GM12878 (cell line): ENCODE measurements around the gene NUAK1. TPM values are rescaled to one million over a fixed set of nuclear protein-coding genes. Genes with fewer than 3 reads are reported as not detected.

Experiments
- ATAC-seq: fragments of 200-7000 bp; cut with Tn5 transposase; 3 replicates; pipeline ENCODE4 v1.9.1; 2020; ENCODE audit warnings: mild to moderate bottlenecking, moderate library complexity
- BruUV-seq: library from RNA; stranded (reverse); fragments of 400-500 nt; replicated peaks from 2 replicates; lab custom pipeline; 2021; lab: Mats Ljungman, UMichigan
- CTCF ChIA-PET: fragments of 300-600 bp; sonication (Branson Sonifier 250); formaldehyde crosslinking; extraction: SDS; loops from one replicate; lab custom pipeline; 2021; ENCODE audit warnings: inconsistent platforms; lab: Yijun Ruan, JAX
- POLR2A ChIA-PET: fragments of 350-600 bp; formaldehyde crosslinking; extraction: SDS; loops from one replicate; lab custom pipeline; 2021; ENCODE audit warnings: inconsistent platforms; lab: Charles Lee
- RAD21 ChIA-PET: fragments of 300-600 bp; sonication (Branson Sonifier 250); formaldehyde crosslinking; loops from one replicate; lab custom pipeline; 2023; ENCODE audit warnings: antibody characterized with exemption; ENCODE audit not compliant: unreplicated experiment; lab: Charles Lee
- SMC1A ChIA-PET: fragments of 300-600 bp; sonication (Branson Sonifier 250); formaldehyde crosslinking; loops from one replicate; lab custom pipeline; 2023; ENCODE audit not compliant: unreplicated experiment, uncharacterized antibody; lab: Charles Lee
- DNase-seq: peaks from one replicate; pipeline ENCODE4 v3.0.0-alpha.2; 2011; ENCODE audit warnings: low read depth, low spot score
- FAIRE-seq: peaks from 3 replicates; lab custom pipeline; 2011; peaks lifted over from hg19 to GRCh38; lab: Jason Lieb, UNC
- H2AFZ ChIP-seq: 2 replicates; pipeline ENCODE4 v1.6.0; 2011; ENCODE audit warnings: low read depth, low read length, control low read depth; ENCODE audit not compliant: control insufficient read depth
- H3K27ac ChIP-seq: 2 replicates; pipeline ENCODE4 v1.5.1; 2011; ENCODE audit warnings: control low read depth; ENCODE audit not compliant: control insufficient read depth, insufficient read depth
- H3K27me3 ChIP-seq, 2 experiments: replicated peaks in 1 of 2; 2 replicates each; pipeline versions ENCODE4 v1.6.0 to v1.6.1; 2011; ENCODE audit warnings: low read length in 1 of 2; ENCODE audit not compliant: control insufficient read depth in 2 of 2, insufficient read depth in 2 of 2
- H3K36me3 ChIP-seq, 2 experiments: 2 replicates each; pipeline ENCODE4 v1.5.1; 2011; ENCODE audit warnings: low read length in 1 of 2; ENCODE audit not compliant: control insufficient read depth in 2 of 2, insufficient read depth in 2 of 2
- H3K4me1 ChIP-seq: 2 replicates; pipeline ENCODE4 v1.6.1; 2011; ENCODE audit warnings: mild to moderate bottlenecking, low read length, moderate library complexity, mixed read lengths; ENCODE audit not compliant: control insufficient read depth, insufficient read depth
- H3K4me2 ChIP-seq: 2 replicates; pipeline ENCODE4 v1.6.0; 2011; ENCODE audit warnings: control low read depth; ENCODE audit not compliant: control insufficient read depth, insufficient read depth
- H3K4me3 ChIP-seq: fragments of 200-600 bp; sonication (generic); 2 replicates; pipeline ENCODE4 v1.5.1; 2016
- H3K79me2 ChIP-seq: 2 replicates; pipeline ENCODE4 v1.6.0; 2011; ENCODE audit warnings: low read length; ENCODE audit not compliant: control insufficient read depth, insufficient read depth
- H3K9ac ChIP-seq: 2 replicates; pipeline ENCODE4 v1.8.0; 2011; ENCODE audit warnings: low read length, control low read depth, mixed read lengths; ENCODE audit not compliant: control insufficient read depth, insufficient read depth
- H3K9me3 ChIP-seq: replicated peaks from 3 replicates; pipeline ENCODE4 v1.5.1; 2011; ENCODE audit warnings: mild to moderate bottlenecking, low read length; ENCODE audit not compliant: control insufficient read depth, insufficient read depth
- H4K20me1 ChIP-seq: 2 replicates; pipeline ENCODE4 v1.6.0; 2011; ENCODE audit not compliant: control insufficient read depth, insufficient read depth
- ASH2L ChIP-seq: fragments of 300-600, 200-600 bp; sonication (generic); IDR thresholded peaks from 2 replicates; pipeline ENCODE4 v1.6.1; 2017; ENCODE audit warnings: low read depth, mild to moderate bottlenecking, borderline replicate concordance
- BMI1 ChIP-seq: fragments of 450-650 bp; IDR thresholded peaks from 2 replicates; pipeline ENCODE4 v1.6.1; 2016; ENCODE audit warnings: mild to moderate bottlenecking, moderate library complexity, borderline replicate concordance
- CBX3 ChIP-seq: fragments of 200-600 bp; sonication (generic); IDR thresholded peaks from 2 replicates; pipeline ENCODE4 v1.6.1; 2016; ENCODE audit warnings: low read depth, borderline replicate concordance
- IKZF1 ChIP-seq: fragments of 450-650 bp; conservative IDR thresholded peaks from 2 replicates; pipeline ENCODE4 v1.6.1; 2017; ENCODE audit warnings: antibody characterized with exemption, mild to moderate bottlenecking
- KDM1A ChIP-seq: fragments of 200-600 bp; sonication (generic); IDR thresholded peaks from 2 replicates; pipeline ENCODE4 v1.6.1; 2016; ENCODE audit warnings: borderline replicate concordance
- POLR2AphosphoS2 ChIP-seq: IDR thresholded peaks from 2 replicates; pipeline ENCODE4 v1.6.1; 2011; ENCODE audit warnings: low read depth, mild to moderate bottlenecking, low read length, improper control_type of control experiment, moderate library complexity
- RCOR1 ChIP-seq: conservative IDR thresholded peaks from 2 replicates; pipeline ENCODE4 v1.6.1; 2012; ENCODE audit warnings: low read depth, low read length, improper control_type of control experiment
- SKIL ChIP-seq: fragments of 450-650 bp; IDR thresholded peaks from 2 replicates; pipeline ENCODE4 v1.6.1; 2017; ENCODE audit warnings: mild to moderate bottlenecking, low read depth, inconsistent platforms; ENCODE audit not compliant: poor library complexity, severe bottlenecking
- SMAD5 ChIP-seq: IDR thresholded peaks from 2 replicates; pipeline ENCODE4 v1.6.1; 2016; ENCODE audit warnings: antibody characterized with exemption, low read depth
- SRF ChIP-seq, 2 experiments: IDR thresholded peaks; 2 replicates each; pipeline ENCODE4 v1.6.1; 2011; ENCODE audit warnings: low read depth in 2 of 2, low read length in 2 of 2, mild to moderate bottlenecking in 1 of 2, moderate library complexity in 1 of 2
- TAF1 ChIP-seq: IDR thresholded peaks from 2 replicates; pipeline ENCODE4 v1.6.1; 2011; ENCODE audit warnings: mild to moderate bottlenecking, low read depth, low read length, borderline replicate concordance
- TARDBP ChIP-seq: IDR thresholded peaks from 2 replicates; pipeline ENCODE4 v1.6.1; 2016; ENCODE audit warnings: borderline replicate concordance
- TBL1XR1 ChIP-seq: IDR thresholded peaks from 2 replicates; pipeline ENCODE4 v1.6.1; 2012; ENCODE audit warnings: low read depth, low read length, improper control_type of control experiment
- YBX1 ChIP-seq: fragments of 450-650 bp; IDR thresholded peaks from 2 replicates; pipeline ENCODE4 v1.6.1; 2016; ENCODE audit warnings: antibody characterized with exemption
- ZNF217 ChIP-seq: fragments of 450-650 bp; IDR thresholded peaks from 2 replicates; pipeline ENCODE4 v1.6.1; 2017; ENCODE audit warnings: antibody characterized with exemption, mild to moderate bottlenecking
- whole genome bisulfite sequencing: methylation state at CpG from one replicate; pipeline ENCODE4 v1.1.6; 2016; ENCODE audit warnings: low lambda C conversion rate; ENCODE audit not compliant: insufficient replicate concordance, insufficient coverage; ENCODE audit errors: missing lambda C conversion rate; 5-methylcytosine and 5-hydroxymethylcytosine counted together
- in situ Hi-C: fragments of 300-500 bp; cut with MboI; formaldehyde crosslinking; loops from 9 replicates; pipeline ENCODE4 v1.14.3; 2018; ENCODE audit warnings: mixed read lengths
- intact Hi-C: fragments of 100-400 bp; cut with micrococcal nuclease; formaldehyde crosslinking; loops from one replicate; pipeline ENCODE4 v1.14.2; 2022; ENCODE audit not compliant: unreplicated experiment
- polyA plus RNA-seq, 11 experiments: library from polyadenylated mRNA; depleted of rRNA in 4 of 11; unstranded in 6 of 11; stranded (reverse) in 5 of 11; fragments of >200 nt; fragmentation: Nextera tagmentation in 4 of 11; fragmentation: Illumina TruSeq in 1 of 11; extraction: Ambion mirVana in 4 of 11; extraction: Trizol in 1 of 11; gene quantifications; 1 replicate in 1 of 11; 2 replicates in 10 of 11; pipeline versions ENCODE4 v1.2.1 to v1.2.3, GENCODE V29; 2011 to 2016; ENCODE audit warnings: inconsistent platforms in 2 of 11, missing spikeins in 2 of 11, low read depth in 1 of 11
- total RNA-seq, 4 experiments: library from RNA; depleted of rRNA in 3 of 4; stranded (reverse); fragments of >200 nt in 3 of 4; fragmentation: Illumina TruSeq in 1 of 4; extraction: Trizol in 1 of 4; gene quantifications; 2 replicates each; pipeline versions ENCODE4 v1.2.1 to v1.2.3, GENCODE V29; 2013 to 2021
- TF ChIP-seq, protein P1 (sequence below): IDR thresholded peaks from 2 replicates; pipeline ENCODE4 v1.6.1; 2012; ENCODE audit warnings: mild to moderate bottlenecking, low read depth, low read length

NUAK1 gene
- total and polyA plus RNA-seq, 10 of the 15 experiments (the other 5 are each of a cell fraction or from before 2014, with no cell fraction given): 0.03 to 0.42 (median 0.08) TPM; not detected in 2

DNA sequence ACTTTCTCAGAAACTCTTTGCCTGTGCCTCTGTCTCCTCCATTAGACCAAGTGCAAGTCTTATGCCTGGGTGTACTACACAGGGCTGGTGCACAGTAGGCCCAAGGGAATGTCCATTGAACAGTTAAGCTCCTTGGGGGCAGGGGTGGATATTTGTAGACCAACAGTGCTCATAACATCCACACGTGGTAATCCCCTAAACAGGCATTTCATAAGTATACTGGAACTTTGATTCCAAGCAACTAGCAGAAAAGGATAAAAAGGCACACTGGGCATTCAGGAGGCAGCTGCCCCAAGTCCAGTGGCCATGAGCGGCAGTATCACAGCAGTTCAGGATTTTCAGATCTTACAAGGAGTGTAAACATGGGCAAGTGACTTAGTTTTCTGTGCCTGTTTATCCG, 16.8 kb downstream of the NUAK1 start:
- Histone ChIP-seq H3K9ac (no peak overlapping the region), H3K9me3 (no peaks in the 10 kb centered on the region), H3K27ac (no peak overlapping the region), H3K79me2 (no peaks in the 10 kb centered on the region), H3K4me1 (no peaks in the 10 kb centered on the region), H3K4me2 (no peak overlapping the region), H2AFZ (no peak overlapping the region), H4K20me1 (no peaks in the 10 kb centered on the region), H3K4me3 (no peak overlapping the region), H3K36me3 (no peaks in the 10 kb centered on the region), H3K27me3 (peaks cover 2 to 3% of the 10 kb centered on the region in 2 experiments; a peak in 3 of 4 replicates)
- DNase-seq: no peak
- intact Hi-C loops (no loop called here), in situ Hi-C loops (no loop called here)
- no peak for ATAC-seq
- ChIA-PET RAD21 (no interaction called here), POLR2A (no interaction called here), SMC1A (no interaction called here), CTCF (interaction anchor here (1.5 kb wide), 1 partner anchor 15 kb away, joined by 3 read pairs; no protein-coding TSS in a partner anchor)
- no peak for TF ChIP-seq SKIL
- no peak for TF ChIP-seq IKZF1
- no peak for TF ChIP-seq RCOR1
- TF ChIP-seq, protein P1, sequence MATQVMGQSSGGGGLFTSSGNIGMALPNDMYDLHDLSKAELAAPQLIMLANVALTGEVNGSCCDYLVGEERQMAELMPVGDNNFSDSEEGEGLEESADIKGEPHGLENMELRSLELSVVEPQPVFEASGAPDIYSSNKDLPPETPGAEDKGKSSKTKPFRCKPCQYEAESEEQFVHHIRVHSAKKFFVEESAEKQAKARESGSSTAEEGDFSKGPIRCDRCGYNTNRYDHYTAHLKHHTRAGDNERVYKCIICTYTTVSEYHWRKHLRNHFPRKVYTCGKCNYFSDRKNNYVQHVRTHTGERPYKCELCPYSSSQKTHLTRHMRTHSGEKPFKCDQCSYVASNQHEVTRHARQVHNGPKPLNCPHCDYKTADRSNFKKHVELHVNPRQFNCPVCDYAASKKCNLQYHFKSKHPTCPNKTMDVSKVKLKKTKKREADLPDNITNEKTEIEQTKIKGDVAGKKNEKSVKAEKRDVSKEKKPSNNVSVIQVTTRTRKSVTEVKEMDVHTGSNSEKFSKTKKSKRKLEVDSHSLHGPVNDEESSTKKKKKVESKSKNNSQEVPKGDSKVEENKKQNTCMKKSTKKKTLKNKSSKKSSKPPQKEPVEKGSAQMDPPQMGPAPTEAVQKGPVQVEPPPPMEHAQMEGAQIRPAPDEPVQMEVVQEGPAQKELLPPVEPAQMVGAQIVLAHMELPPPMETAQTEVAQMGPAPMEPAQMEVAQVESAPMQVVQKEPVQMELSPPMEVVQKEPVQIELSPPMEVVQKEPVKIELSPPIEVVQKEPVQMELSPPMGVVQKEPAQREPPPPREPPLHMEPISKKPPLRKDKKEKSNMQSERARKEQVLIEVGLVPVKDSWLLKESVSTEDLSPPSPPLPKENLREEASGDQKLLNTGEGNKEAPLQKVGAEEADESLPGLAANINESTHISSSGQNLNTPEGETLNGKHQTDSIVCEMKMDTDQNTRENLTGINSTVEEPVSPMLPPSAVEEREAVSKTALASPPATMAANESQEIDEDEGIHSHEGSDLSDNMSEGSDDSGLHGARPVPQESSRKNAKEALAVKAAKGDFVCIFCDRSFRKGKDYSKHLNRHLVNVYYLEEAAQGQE: no peak
- TF ChIP-seq YBX1: no peak
- no peak for TF ChIP-seq CBX3
- no peak for TF ChIP-seq TARDBP
- TF ChIP-seq KDM1A: no peak
- TF ChIP-seq BMI1: no peak
- no peak for TF ChIP-seq ZNF217
- TF ChIP-seq SMAD5: no peak
- no peak for TF ChIP-seq TBL1XR1
- no peak for TF ChIP-seq SRF (IDR thresholded peaks at IDR 0.05; ENCODE audit: low read depth in 2 of 2, low read length in 2 of 2)
- TF ChIP-seq ASH2L: no peak
- TF ChIP-seq POLR2AphosphoS2: no peak
- no peak for TF ChIP-seq TAF1
- WGBS: 33% methylated on average over 3 of the region's 3 CpGs
- FAIRE-seq: no peak
- BruUV-seq: no TSS peak
